ENCODE results near the gene ANKRD11. TPM values are rescaled to one million over a fixed set of nuclear protein-coding genes. Genes with fewer than 3 reads are reported as not detected.

The ANKRD11 gene
- total RNA-seq, result 100 to 1,000 TPM in 1 of 4 donors, 10 to 100 TPM in 3; 49.8 to 114 (median 82.2) TPM

GRCh38 chr16:89490439-89491237, at the start of gene ANKRD11:
ANKRD11 (minus strand) TSS chr16:89490561; CDS start chr16:89317019, 173,542 bp downstream.
- peak; percentile 82 for DNase-seq (ENCODE audit: low spot score)
- TF ChIP-seq CTCF (IDR thresholded peaks at IDR 0.05), result no peak
- peak; percentile 98 for ATAC-seq (ENCODE audit: low FRiP score)

- no peak for TF ChIP-seq CTCF (IDR thresholded peaks at IDR 0.05)
- ATAC-seq (ENCODE audit: low FRiP score) (no peak), DNase-seq (ENCODE audit: low spot score) (no peak)
Observed at GRCh38 chr16:89538286-89538685, 47.9 kb upstream of the ANKRD11 start.

GRCh38 chr16:89537549-89537925, 47.2 kb upstream of the ANKRD11 start:
- TF ChIP-seq CTCF (IDR thresholded peaks at IDR 0.05), result no peak
- ATAC-seq (ENCODE audit: low FRiP score), result no peak

GRCh38 chr16:89536886-89537548, 46.7 kb upstream of the ANKRD11 start:
- TF ChIP-seq CTCF (IDR thresholded peaks at IDR 0.05), result no peak
- no peak for ATAC-seq (ENCODE audit: low FRiP score)
- no peak for DNase-seq (ENCODE audit: low spot score)

More at GRCh38 chr16:89537549-89537925, 47.2 kb upstream of the ANKRD11 start:
- no peak for DNase-seq (ENCODE audit: low spot score)

GRCh38 chr16:89536371-89536770, 46.0 kb upstream of the ANKRD11 start:
- TF ChIP-seq CTCF (IDR thresholded peaks at IDR 0.05), result no peak
- ATAC-seq (ENCODE audit: low FRiP score) (no peak), DNase-seq (ENCODE audit: low spot score) (no peak)

GRCh38 chr16:89534252-89534756, 43.9 kb upstream of the ANKRD11 start:
- peak; percentile 26 for ATAC-seq (ENCODE audit: low FRiP score)
- no peak for DNase-seq (ENCODE audit: low spot score)
- TF ChIP-seq CTCF (IDR thresholded peaks at IDR 0.05), result no peak
